GM12872 (cell line): ENCODE results near the gene LRFN5.

Experiments
- CTCF ChIP-seq: IDR thresholded peaks from 3 replicates; pipeline ENCODE4 v1.5.1; 2011; ENCODE audit warnings: low read depth, mild to moderate bottlenecking, low read length, moderate library complexity; ENCODE audit not compliant: insufficient read depth

The LRFN5 gene

GRCh38 chr14:41859336-41859735, 252.7 kb downstream of the LRFN5 start:
- TF ChIP-seq CTCF: no peak

GRCh38 chr14:41860586-41860985, 253.9 kb downstream of the LRFN5 start:
- TF ChIP-seq CTCF: no peak

GRCh38 chr14:41865894-41866293, 259.2 kb downstream of the LRFN5 start:
- no peak for TF ChIP-seq CTCF

GRCh38 chr14:41868396-41868795, 261.7 kb downstream of the LRFN5 start:
- no peak for TF ChIP-seq CTCF

- no peak for TF ChIP-seq CTCF
Measured at GRCh38 chr14:41872931-41873685, 266.4 kb downstream of the LRFN5 start.

- TF ChIP-seq CTCF: no peak
Measured at GRCh38 chr14:41873686-41874317, 267.1 kb downstream of the LRFN5 start.

GRCh38 chr14:41875116-41875515, 268.4 kb downstream of the LRFN5 start:
- TF ChIP-seq CTCF: no peak
